Neutrophil (primary cell): ENCODE data around the gene RBMS3.
"Not testable (repeated sequence)": the region's sequence is repeated elsewhere in the genome, so short reads cannot be mapped to it uniquely, and the experiment has no call there.

Source experiments
- H3K27ac ChIP-seq: fragments of 200-600 bp; sonication (generic); 2 replicates; pipeline ENCODE4 v1.5.1; 2016; ENCODE audit warnings: mild to moderate bottlenecking, moderate library complexity
- H3K27me3 ChIP-seq: fragments of 200-600 bp; sonication (generic); 2 replicates; pipeline ENCODE4 v1.6.0; 2016; ENCODE audit warnings: mild to moderate bottlenecking
- H3K36me3 ChIP-seq: fragments of 200-600 bp; sonication (generic); 2 replicates; pipeline ENCODE4 v1.5.1; 2017
- H3K4me1 ChIP-seq, 2 experiments: fragments of 200-600 bp in 1 of 2; sonication (generic) in 1 of 2; 1 replicate in 1 of 2; 2 replicates in 1 of 2; pipeline versions ENCODE4 v1.5.1 to v1.6.1; 2013 to 2016; ENCODE audit warnings: low read depth in 1 of 2, low read length in 1 of 2, mild to moderate bottlenecking in 1 of 2, moderate library complexity in 1 of 2; ENCODE audit not compliant: control insufficient read depth in 1 of 2, insufficient read depth in 1 of 2
- H3K4me3 ChIP-seq, 2 experiments: fragments of 200-600 bp in 1 of 2; sonication (generic) in 1 of 2; 1 replicate in 1 of 2; 2 replicates in 1 of 2; pipeline ENCODE4 v1.5.1; 2013 to 2016; ENCODE audit warnings: low read depth in 1 of 2, low read length in 1 of 2, mild to moderate bottlenecking in 1 of 2, moderate library complexity in 1 of 2
- H3K9me3 ChIP-seq: fragments of 200-600 bp; sonication (generic); 2 replicates; pipeline ENCODE4 v1.5.1; 2016
- TF ChIP-seq, protein P1 (sequence below): fragments of 200-600 bp; sonication (generic); IDR thresholded peaks from 2 replicates; pipeline ENCODE4 v1.5.1; 2016; ENCODE audit warnings: antibody characterized with exemption

The RBMS3 gene

DNA sequence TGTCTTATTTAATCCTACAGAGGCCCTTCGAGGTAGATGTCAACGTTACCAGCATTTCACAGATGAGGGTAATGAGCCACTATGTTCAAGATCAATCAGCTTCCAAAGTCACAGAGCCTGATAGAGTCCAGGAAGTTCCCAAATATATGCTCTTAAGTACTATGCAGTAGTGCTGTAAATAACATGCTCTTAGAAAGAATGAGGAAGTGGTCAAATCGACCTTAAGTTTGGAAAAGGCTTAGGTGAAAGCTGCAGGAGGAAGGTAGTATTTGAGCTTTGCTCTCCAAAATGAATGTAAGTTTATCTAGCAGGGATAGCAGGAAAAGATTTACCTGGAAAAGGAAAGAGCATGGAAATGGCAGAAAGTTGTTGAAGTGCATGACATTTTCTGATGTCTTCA is 234.0 kb downstream of the RBMS3 start:
- Histone ChIP-seq H3K4me3 (no peak overlapping the region), H3K36me3 (no peaks in the 10 kb centered on the region), H3K9me3 (no peaks in the 10 kb centered on the region), H3K27ac (no peak overlapping the region), H3K4me1 (no peaks in the 10 kb centered on the region), H3K27me3 (no peaks in the 10 kb centered on the region)
- TF ChIP-seq, protein P1, sequence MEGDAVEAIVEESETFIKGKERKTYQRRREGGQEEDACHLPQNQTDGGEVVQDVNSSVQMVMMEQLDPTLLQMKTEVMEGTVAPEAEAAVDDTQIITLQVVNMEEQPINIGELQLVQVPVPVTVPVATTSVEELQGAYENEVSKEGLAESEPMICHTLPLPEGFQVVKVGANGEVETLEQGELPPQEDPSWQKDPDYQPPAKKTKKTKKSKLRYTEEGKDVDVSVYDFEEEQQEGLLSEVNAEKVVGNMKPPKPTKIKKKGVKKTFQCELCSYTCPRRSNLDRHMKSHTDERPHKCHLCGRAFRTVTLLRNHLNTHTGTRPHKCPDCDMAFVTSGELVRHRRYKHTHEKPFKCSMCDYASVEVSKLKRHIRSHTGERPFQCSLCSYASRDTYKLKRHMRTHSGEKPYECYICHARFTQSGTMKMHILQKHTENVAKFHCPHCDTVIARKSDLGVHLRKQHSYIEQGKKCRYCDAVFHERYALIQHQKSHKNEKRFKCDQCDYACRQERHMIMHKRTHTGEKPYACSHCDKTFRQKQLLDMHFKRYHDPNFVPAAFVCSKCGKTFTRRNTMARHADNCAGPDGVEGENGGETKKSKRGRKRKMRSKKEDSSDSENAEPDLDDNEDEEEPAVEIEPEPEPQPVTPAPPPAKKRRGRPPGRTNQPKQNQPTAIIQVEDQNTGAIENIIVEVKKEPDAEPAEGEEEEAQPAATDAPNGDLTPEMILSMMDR, result no peak

DNA sequence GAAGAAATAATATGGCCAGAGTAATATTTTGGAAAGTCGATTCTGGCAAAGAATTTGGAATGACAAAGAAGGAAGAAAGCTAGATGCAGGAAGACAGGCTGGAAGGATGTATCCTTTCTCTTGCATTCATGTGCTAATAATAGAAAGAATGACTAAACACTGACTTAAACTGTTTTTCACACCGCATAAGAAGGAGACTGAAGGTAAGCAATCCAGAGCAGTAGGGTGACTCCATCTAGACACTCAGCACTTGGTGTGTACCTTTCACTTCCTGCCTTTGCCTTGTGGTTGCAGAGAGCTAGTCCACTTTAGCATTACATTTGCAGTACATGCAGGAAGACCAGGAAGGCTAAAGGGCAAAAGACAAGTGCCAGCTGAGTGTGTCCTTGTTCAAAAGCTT is 234.6 kb downstream of the RBMS3 start:
- Histone ChIP-seq H3K36me3 (no peaks in the 10 kb centered on the region), H3K4me1 (no peaks in the 10 kb centered on the region), H3K9me3 (no peaks in the 10 kb centered on the region), H3K27me3 (no peaks in the 10 kb centered on the region), H3K4me3 (no peak overlapping the region), H3K27ac (no peak overlapping the region)
- TF ChIP-seq, protein P1, result no peak

DNA sequence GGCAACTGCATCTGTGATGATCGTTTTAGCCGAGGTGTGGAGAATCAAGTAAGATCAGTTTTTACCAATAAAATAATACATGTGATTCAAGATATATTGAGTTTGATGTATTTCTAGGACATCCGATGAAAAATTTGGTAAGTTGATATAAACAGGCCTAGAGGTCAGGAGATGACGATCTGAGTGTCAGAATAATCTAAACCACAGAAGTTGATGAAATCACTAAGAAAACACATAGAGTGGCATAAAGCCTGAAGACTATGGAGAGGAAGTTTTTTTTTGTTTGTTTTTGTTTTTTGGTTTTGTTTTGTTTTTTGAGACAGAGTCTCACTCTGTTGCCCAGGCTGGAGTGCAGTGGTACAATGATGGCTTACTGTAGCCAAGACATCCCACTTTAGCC is 235.3 kb downstream of the RBMS3 start:
- Histone ChIP-seq H3K27ac (no peak overlapping the region), H3K9me3 (no peaks in the 10 kb centered on the region), H3K4me3 (no peak overlapping the region), H3K4me1 (no peaks in the 10 kb centered on the region), H3K27me3 (no peaks in the 10 kb centered on the region), H3K36me3 (no peaks in the 10 kb centered on the region)
- TF ChIP-seq, protein P1, result no peak

DNA sequence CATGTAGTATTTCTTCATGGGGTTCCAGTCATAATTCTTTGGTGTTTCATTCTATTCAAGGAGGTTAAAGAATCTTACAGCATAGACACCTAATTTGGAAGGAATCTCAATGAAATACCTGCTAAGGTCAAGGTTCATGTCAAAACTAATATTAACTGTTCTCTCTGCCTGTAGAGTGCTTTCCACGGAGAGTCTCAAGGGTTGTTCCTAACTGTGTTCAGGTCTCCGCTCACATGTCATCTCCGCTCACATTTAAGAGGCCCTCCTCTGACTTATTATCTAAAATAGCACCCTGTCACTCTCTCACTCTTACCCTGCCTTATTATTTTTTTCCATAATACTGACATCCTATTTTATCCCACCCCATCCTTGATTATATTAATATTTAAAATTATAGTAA is 239.9 kb downstream of the RBMS3 start:
- Histone ChIP-seq H3K9me3 (no peaks in the 10 kb centered on the region), H3K27ac (no peak overlapping the region), H3K36me3 (no peaks in the 10 kb centered on the region), H3K27me3 (no peaks in the 10 kb centered on the region), H3K4me1 (no peaks in the 10 kb centered on the region), H3K4me3 (no peak overlapping the region)
- TF ChIP-seq, protein P1, result no peak

DNA sequence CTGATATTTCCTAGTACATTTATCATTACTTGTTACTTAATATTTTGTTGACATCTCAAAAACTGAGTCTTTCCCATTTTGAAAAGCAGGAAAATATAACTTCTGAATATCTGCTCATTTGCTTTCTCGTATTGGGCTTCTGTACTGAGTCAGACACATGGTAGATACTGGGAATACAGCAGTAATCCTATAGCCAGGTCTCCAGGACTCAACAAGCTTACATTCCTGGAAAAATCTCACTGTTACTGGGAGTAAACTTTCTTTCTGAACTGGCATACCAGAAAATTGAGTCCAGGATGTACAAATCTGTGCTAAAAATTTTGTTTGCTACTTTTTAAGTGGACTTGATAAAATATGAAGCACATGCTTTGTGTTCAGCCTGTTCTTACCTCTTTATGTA is 240.4 kb downstream of the RBMS3 start:
- Histone ChIP-seq H3K4me1 (no peaks in the 10 kb centered on the region), H3K27ac (no peak overlapping the region), H3K4me3 (no peak overlapping the region), H3K9me3 (no peaks in the 10 kb centered on the region), H3K36me3 (no peaks in the 10 kb centered on the region), H3K27me3 (no peaks in the 10 kb centered on the region)
- TF ChIP-seq, protein P1, result no peak

DNA sequence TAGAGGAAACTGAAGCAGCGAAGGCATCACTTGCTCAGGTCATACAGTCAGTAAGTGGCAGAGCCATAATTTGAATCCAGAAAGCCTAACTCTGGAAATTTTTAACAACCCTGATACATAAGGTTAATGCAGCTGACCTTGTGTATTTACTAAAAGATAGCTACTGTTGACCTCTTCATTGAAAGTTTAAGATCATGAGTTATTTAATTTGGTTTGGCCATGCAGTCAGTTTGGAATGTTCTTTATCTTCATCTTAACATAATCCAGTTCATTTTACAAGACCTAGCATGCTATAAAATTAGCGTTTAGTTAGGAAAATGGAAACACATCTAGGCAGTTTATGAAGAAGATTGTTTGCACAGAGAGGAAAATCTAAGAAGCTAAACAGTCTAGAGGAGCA is 240.9 kb downstream of the RBMS3 start:
- Histone ChIP-seq H3K9me3 (no peaks in the 10 kb centered on the region), H3K36me3 (no peaks in the 10 kb centered on the region), H3K27ac (no peak overlapping the region), H3K27me3 (no peaks in the 10 kb centered on the region), H3K4me3 (no peak overlapping the region), H3K4me1 (no peaks in the 10 kb centered on the region)
- TF ChIP-seq, protein P1, result no peak

DNA sequence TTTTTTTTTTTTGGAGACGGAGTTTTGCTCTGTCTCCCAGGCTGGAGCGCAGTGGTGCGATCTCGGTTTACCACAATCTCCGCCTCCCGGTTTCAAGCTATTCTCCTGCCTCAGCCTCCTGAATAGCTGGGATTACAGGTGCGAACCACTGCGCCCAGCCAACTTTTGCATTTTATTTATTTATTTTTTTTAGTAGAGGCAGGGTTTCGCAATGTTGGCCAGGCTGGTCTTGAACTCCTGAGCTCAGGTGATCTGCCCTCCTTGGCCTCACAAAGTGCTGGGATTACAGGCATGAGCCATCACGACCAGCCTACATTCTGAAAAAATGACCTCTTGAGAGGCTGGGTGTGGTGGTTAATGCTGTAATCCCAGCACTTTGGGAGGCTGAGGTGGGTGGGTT is 243.6 kb downstream of the RBMS3 start:
- H3K27me3 ChIP-seq, H3K4me1 ChIP-seq, H3K36me3 ChIP-seq, H3K9me3 ChIP-seq, H3K27ac ChIP-seq, H3K4me3 ChIP-seq: not testable (repeated sequence)
